Measurements from ENCODE around the gene BMP5. TPM values are rescaled to one million over a fixed set of nuclear protein-coding genes. Genes with fewer than 3 reads are reported as not detected.

BMP5 gene
- total RNA-seq, 4 donors from 2014 or later: 0.13 TPM; not detected in 3

- DNase-seq (ENCODE audit: low spot score in 2 of 2): no peak
- Histone ChIP-seq H3K9me3 (no peaks in the 10 kb centered on the region), H3K27me3 (no peaks in the 10 kb centered on the region), H3K4me1 (peaks cover 7% of the 10 kb centered on the region), H3K4me3 (no peak overlapping the region), H3K27ac (no peak overlapping the region), H3K36me3 (no peaks in the 10 kb centered on the region)
- TF ChIP-seq POLR2AphosphoS5 (IDR thresholded peaks at IDR 0.05) (no peak), CTCF (IDR thresholded peaks at IDR 0.05) (no peak), EP300 (IDR thresholded peaks at IDR 0.05) (no peak), POLR2A (IDR thresholded peaks at IDR 0.05) (no peak)
- WGBS: 74% methylated on average over 1 of the region's 1 CpG
Measured at GRCh38 chr6:55835220-55835619, 40.2 kb downstream of the BMP5 start.

GRCh38 chr6:55833284-55833683 is 42.1 kb downstream of the BMP5 start:
- H3K4me1 ChIP-seq: peaks cover 7% of the 10 kb centered on the region
- 79% methylated on average over 2 of the region's 2 CpGs for WGBS
- H3K36me3 ChIP-seq: no peaks in the 10 kb centered on the region
- H3K27ac ChIP-seq: no peak overlapping the region
- no peak for DNase-seq (ENCODE audit: low spot score in 2 of 2)
- H3K9me3 ChIP-seq: no peaks in the 10 kb centered on the region
- TF ChIP-seq POLR2A (IDR thresholded peaks at IDR 0.05): no peak
- no peak for TF ChIP-seq POLR2AphosphoS5 (IDR thresholded peaks at IDR 0.05)
- no peak overlapping the region for H3K4me3 ChIP-seq
- H3K27me3 ChIP-seq: no peaks in the 10 kb centered on the region

GRCh38 chr6:55827818-55828522 is 47.4 kb downstream of the BMP5 start:
- H3K4me1 ChIP-seq: no peaks in the 10 kb centered on the region
- H3K36me3 ChIP-seq: no peaks in the 10 kb centered on the region
- no peaks in the 10 kb centered on the region for H3K9me3 ChIP-seq
- TF ChIP-seq POLR2AphosphoS5 (IDR thresholded peaks at IDR 0.05) (no peak), EP300 (IDR thresholded peaks at IDR 0.05) (no peak), POLR2A (IDR thresholded peaks at IDR 0.05) (no peak), CTCF (IDR thresholded peaks at IDR 0.05) (no peak)
- H3K27me3 ChIP-seq: no peaks in the 10 kb centered on the region
- DNase-seq (ENCODE audit: low spot score in 2 of 2): no peak
- no peak overlapping the region for H3K4me3 ChIP-seq
- H3K27ac ChIP-seq: no peak overlapping the region

- no peak for DNase-seq (ENCODE audit: low spot score in 2 of 2)
- no peak overlapping the region for H3K4me3 ChIP-seq
- 84% methylated on average over 1 of the region's 1 CpG for WGBS
- no peak overlapping the region for H3K27ac ChIP-seq
- TF ChIP-seq POLR2AphosphoS5 (IDR thresholded peaks at IDR 0.05) (no peak), EP300 (IDR thresholded peaks at IDR 0.05) (no peak), POLR2A (IDR thresholded peaks at IDR 0.05) (no peak), CTCF (IDR thresholded peaks at IDR 0.05) (no peak)
- no peaks in the 10 kb centered on the region for H3K27me3 ChIP-seq
- no peaks in the 10 kb centered on the region for H3K9me3 ChIP-seq
- no peaks in the 10 kb centered on the region for H3K36me3 ChIP-seq
- no peaks in the 10 kb centered on the region for H3K4me1 ChIP-seq
Measured at GRCh38 chr6:55826941-55827340, 48.4 kb downstream of the BMP5 start.

- Histone ChIP-seq H3K4me1 (no peaks in the 10 kb centered on the region), H3K27ac (no peak overlapping the region), H3K27me3 (no peaks in the 10 kb centered on the region), H3K4me3 (no peak overlapping the region), H3K36me3 (no peaks in the 10 kb centered on the region), H3K9me3 (no peaks in the 10 kb centered on the region)
- DNase-seq (ENCODE audit: low spot score in 2 of 2): no peak
- no peak for TF ChIP-seq POLR2AphosphoS5 (IDR thresholded peaks at IDR 0.05)
- TF ChIP-seq EP300 (IDR thresholded peaks at IDR 0.05): no peak
- no peak for TF ChIP-seq POLR2A (IDR thresholded peaks at IDR 0.05)
- TF ChIP-seq CTCF (IDR thresholded peaks at IDR 0.05): no peak
Measured at GRCh38 chr6:55825402-55826051, 49.9 kb downstream of the BMP5 start.

Data from suprapubic skin (tissue), 4 donors.